Measurements from ENCODE around the gene FIG4.

DNA sequence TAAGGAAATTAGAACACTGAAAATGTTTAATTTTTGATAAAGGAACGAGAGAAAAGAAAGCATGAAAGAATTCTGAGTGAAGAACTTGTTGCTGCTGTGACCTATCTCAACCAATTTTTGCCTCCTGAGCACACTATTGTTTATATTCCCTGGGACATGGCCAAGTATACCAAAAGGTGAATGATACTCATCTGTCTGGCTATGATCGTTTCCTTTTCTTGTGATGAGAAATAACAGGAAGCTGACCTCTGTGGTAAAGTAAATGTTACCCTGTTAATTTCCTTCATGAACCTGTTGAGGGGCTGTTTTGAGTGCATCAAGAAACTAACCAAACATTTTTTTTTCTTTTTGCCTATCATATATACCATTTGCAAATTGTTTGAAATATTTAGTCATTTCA, 69.1 kb downstream of the FIG4 start:
- TF ChIP-seq, protein P1, sequence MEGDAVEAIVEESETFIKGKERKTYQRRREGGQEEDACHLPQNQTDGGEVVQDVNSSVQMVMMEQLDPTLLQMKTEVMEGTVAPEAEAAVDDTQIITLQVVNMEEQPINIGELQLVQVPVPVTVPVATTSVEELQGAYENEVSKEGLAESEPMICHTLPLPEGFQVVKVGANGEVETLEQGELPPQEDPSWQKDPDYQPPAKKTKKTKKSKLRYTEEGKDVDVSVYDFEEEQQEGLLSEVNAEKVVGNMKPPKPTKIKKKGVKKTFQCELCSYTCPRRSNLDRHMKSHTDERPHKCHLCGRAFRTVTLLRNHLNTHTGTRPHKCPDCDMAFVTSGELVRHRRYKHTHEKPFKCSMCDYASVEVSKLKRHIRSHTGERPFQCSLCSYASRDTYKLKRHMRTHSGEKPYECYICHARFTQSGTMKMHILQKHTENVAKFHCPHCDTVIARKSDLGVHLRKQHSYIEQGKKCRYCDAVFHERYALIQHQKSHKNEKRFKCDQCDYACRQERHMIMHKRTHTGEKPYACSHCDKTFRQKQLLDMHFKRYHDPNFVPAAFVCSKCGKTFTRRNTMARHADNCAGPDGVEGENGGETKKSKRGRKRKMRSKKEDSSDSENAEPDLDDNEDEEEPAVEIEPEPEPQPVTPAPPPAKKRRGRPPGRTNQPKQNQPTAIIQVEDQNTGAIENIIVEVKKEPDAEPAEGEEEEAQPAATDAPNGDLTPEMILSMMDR (IDR thresholded peaks at IDR 0.05) = no peak
- TF ChIP-seq POLR2A (IDR thresholded peaks at IDR 0.05) (no peak), EP300 (IDR thresholded peaks at IDR 0.05) (no peak)
